ENCODE data around the gene LNX1. TPM values are rescaled to one million over a fixed set of nuclear protein-coding genes. Genes with fewer than 3 reads are reported as not detected.

LNX1 gene
- total and polyA plus RNA-seq, 2 donors (not counting 1 experiment from before 2014, with no cell fraction given), result 0.48 to 1.3 TPM

- Histone ChIP-seq H3K4me2 (ENCODE audit: extremely low read depth, insufficient read depth, low read length) (no peak overlapping the region), H3K36me3 (ENCODE audit: control insufficient read depth, insufficient read depth, low read length) (no peaks in the 10 kb centered on the region), H3K9me3 (ENCODE audit: control insufficient read depth, insufficient read depth, low read depth, low read length) (no peaks in the 10 kb centered on the region), H4K20me1 (ENCODE audit: control insufficient read depth, extremely low read depth, insufficient read depth, low read length) (no peaks in the 10 kb centered on the region), H3K27me3 (ENCODE audit: control insufficient read depth, insufficient read depth, low read length) (no peaks in the 10 kb centered on the region), H3K79me2 (ENCODE audit: control insufficient read depth, insufficient read depth, low read length) (no peaks in the 10 kb centered on the region), H3K9ac (ENCODE audit: insufficient read depth, low read length) (no peak overlapping the region), H3K4me3 (replicated peaks in 1 of 4; ENCODE audit: control extremely low read depth in 1 of 4, insufficient read depth in 1 of 4, low read depth in 3 of 4, low read length in 4 of 4) (no peak overlapping the region), H3K4me1 (ENCODE audit: control insufficient read depth, extremely low read depth, insufficient read depth, low read length) (peaks cover 1% of the 10 kb centered on the region), H3K27ac (ENCODE audit: insufficient read depth, low read length) (no peak overlapping the region), H2AFZ (ENCODE audit: low read length) (no peak overlapping the region)
- DNase-seq (ENCODE audit: low read depth in 2 of 2), result no peak
- TF ChIP-seq EZH2 (IDR thresholded peaks at IDR 0.05; ENCODE audit: low read length, missing control alignments), result no peak
- TF ChIP-seq, protein P1, sequence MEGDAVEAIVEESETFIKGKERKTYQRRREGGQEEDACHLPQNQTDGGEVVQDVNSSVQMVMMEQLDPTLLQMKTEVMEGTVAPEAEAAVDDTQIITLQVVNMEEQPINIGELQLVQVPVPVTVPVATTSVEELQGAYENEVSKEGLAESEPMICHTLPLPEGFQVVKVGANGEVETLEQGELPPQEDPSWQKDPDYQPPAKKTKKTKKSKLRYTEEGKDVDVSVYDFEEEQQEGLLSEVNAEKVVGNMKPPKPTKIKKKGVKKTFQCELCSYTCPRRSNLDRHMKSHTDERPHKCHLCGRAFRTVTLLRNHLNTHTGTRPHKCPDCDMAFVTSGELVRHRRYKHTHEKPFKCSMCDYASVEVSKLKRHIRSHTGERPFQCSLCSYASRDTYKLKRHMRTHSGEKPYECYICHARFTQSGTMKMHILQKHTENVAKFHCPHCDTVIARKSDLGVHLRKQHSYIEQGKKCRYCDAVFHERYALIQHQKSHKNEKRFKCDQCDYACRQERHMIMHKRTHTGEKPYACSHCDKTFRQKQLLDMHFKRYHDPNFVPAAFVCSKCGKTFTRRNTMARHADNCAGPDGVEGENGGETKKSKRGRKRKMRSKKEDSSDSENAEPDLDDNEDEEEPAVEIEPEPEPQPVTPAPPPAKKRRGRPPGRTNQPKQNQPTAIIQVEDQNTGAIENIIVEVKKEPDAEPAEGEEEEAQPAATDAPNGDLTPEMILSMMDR (conservative IDR thresholded peaks at IDR 0.05 in 1 of 2, IDR thresholded peaks at IDR 0.05 in 1 of 2; ENCODE audit: low read depth in 1 of 2, low read length in 2 of 2), result no peak
Observed at GRCh38 chr4:53535567-53535966, 55.7 kb downstream of the LNX1 start.

- no peak overlapping the region for H2AFZ ChIP-seq (ENCODE audit: low read length)
- no peaks in the 10 kb centered on the region for H4K20me1 ChIP-seq (ENCODE audit: control insufficient read depth, extremely low read depth, insufficient read depth, low read length)
- TF ChIP-seq EZH2 (IDR thresholded peaks at IDR 0.05; ENCODE audit: low read length, missing control alignments), result no peak
- TF ChIP-seq, protein P1 (conservative IDR thresholded peaks at IDR 0.05 in 1 of 2, IDR thresholded peaks at IDR 0.05 in 1 of 2; ENCODE audit: low read depth in 1 of 2, low read length in 2 of 2), result no peak
- no peak overlapping the region for H3K4me2 ChIP-seq (ENCODE audit: extremely low read depth, insufficient read depth, low read length)
- H3K36me3 ChIP-seq (ENCODE audit: control insufficient read depth, insufficient read depth, low read length), result no peaks in the 10 kb centered on the region
- H3K27ac ChIP-seq (ENCODE audit: insufficient read depth, low read length), result no peak overlapping the region
- no peaks in the 10 kb centered on the region for H3K27me3 ChIP-seq (ENCODE audit: control insufficient read depth, insufficient read depth, low read length)
- no peaks in the 10 kb centered on the region for H3K79me2 ChIP-seq (ENCODE audit: control insufficient read depth, insufficient read depth, low read length)
- no peak for DNase-seq (ENCODE audit: low read depth in 2 of 2)
- H3K9me3 ChIP-seq (ENCODE audit: control insufficient read depth, insufficient read depth, low read depth, low read length), result no peaks in the 10 kb centered on the region
- no peak overlapping the region for H3K9ac ChIP-seq (ENCODE audit: insufficient read depth, low read length)
- H3K4me3 ChIP-seq (replicated peaks in 1 of 4; ENCODE audit: control extremely low read depth in 1 of 4, insufficient read depth in 1 of 4, low read depth in 3 of 4, low read length in 4 of 4), result no peak overlapping the region
- no peaks in the 10 kb centered on the region for H3K4me1 ChIP-seq (ENCODE audit: control insufficient read depth, extremely low read depth, insufficient read depth, low read length)
Observed at GRCh38 chr4:53534684-53535083, 56.6 kb downstream of the LNX1 start.

DNA sequence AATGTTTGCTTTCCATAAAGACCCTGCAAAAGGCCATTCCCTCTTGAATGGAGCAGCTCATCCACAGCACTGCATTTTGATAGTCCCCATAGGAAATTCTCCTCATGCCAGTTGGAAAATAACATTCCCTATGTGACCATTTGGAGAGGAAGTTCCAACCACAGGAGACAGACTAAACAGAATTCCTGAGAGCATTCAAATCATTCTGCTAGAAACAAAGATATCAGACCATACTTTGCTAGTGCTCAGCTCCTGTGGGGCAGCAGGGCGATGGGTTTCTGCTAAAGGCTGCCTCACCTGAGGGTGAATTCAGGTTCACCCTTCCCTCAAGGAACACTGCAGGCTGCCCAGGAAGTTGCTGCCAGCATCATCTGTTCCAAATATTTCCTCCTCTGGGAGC is 58.8 kb downstream of the LNX1 start:
- Histone ChIP-seq H3K4me1 (ENCODE audit: control insufficient read depth, extremely low read depth, insufficient read depth, low read length) (no peaks in the 10 kb centered on the region), H3K27me3 (ENCODE audit: control insufficient read depth, insufficient read depth, low read length) (no peaks in the 10 kb centered on the region), H4K20me1 (ENCODE audit: control insufficient read depth, extremely low read depth, insufficient read depth, low read length) (no peaks in the 10 kb centered on the region), H3K9me3 (ENCODE audit: control insufficient read depth, insufficient read depth, low read depth, low read length) (no peaks in the 10 kb centered on the region), H3K27ac (ENCODE audit: insufficient read depth, low read length) (no peak overlapping the region), H3K36me3 (ENCODE audit: control insufficient read depth, insufficient read depth, low read length) (no peaks in the 10 kb centered on the region), H3K9ac (ENCODE audit: insufficient read depth, low read length) (no peak overlapping the region), H3K4me2 (ENCODE audit: extremely low read depth, insufficient read depth, low read length) (no peak overlapping the region), H3K4me3 (replicated peaks in 1 of 4; ENCODE audit: control extremely low read depth in 1 of 4, insufficient read depth in 1 of 4, low read depth in 3 of 4, low read length in 4 of 4) (no peak overlapping the region), H3K79me2 (ENCODE audit: control insufficient read depth, insufficient read depth, low read length) (no peaks in the 10 kb centered on the region), H2AFZ (ENCODE audit: low read length) (no peak overlapping the region)
- TF ChIP-seq EZH2 (IDR thresholded peaks at IDR 0.05; ENCODE audit: low read length, missing control alignments), result no peak
- TF ChIP-seq, protein P1 (conservative IDR thresholded peaks at IDR 0.05 in 1 of 2, IDR thresholded peaks at IDR 0.05 in 1 of 2; ENCODE audit: low read depth in 1 of 2, low read length in 2 of 2), result no peak
- peak in 1 of 2 donors; percentile 81 for DNase-seq (ENCODE audit: low read depth in 2 of 2)

Data from fibroblast of lung (primary cell).